ENCODE results near the gene METTL22.

DNA sequence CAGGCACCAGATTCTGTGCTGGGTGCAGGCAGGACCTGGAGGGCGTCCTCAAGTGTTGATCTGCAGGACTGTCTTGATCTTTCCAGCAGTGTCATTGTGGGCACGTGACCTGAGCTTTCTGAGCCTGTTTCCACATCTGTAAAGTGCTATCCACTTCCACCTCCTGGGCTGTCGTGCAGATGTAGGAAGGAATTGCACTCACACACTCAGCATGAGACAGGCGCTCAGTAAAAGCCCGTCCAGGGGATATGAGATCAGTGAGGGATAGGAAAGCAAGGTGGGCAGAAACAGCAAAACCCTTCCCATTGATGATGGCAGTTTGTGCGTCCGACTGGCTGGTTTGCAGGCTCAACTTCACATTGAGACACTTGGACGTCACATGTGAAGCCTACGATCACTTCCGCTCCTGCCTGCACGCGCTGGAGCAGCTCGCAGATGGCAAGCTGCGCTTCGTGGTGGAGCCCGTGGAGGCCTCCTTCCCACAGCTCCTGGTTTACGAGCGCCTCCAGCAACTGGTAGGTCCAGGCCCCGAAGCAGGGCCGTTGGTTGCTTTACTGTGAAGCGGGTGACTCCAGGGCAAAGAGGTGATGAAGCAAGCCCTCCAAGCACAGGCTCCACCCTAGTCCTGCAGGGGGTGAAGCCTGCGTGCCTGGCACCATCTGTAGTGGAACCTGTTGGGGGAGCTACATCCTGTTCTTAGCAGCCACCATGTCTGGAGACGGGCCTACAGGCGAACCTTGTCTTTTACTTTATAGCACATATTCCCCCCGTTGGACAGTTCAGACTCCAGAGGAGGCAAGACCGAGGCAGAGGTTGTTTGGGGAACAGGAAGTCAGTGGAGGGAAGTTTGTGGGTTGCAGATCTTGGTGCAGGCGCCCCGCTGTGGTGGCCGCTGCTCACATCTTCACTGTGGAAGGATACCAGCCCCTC lies 23.0 kb downstream of the METTL22 start:
- TF ChIP-seq, protein P1, sequence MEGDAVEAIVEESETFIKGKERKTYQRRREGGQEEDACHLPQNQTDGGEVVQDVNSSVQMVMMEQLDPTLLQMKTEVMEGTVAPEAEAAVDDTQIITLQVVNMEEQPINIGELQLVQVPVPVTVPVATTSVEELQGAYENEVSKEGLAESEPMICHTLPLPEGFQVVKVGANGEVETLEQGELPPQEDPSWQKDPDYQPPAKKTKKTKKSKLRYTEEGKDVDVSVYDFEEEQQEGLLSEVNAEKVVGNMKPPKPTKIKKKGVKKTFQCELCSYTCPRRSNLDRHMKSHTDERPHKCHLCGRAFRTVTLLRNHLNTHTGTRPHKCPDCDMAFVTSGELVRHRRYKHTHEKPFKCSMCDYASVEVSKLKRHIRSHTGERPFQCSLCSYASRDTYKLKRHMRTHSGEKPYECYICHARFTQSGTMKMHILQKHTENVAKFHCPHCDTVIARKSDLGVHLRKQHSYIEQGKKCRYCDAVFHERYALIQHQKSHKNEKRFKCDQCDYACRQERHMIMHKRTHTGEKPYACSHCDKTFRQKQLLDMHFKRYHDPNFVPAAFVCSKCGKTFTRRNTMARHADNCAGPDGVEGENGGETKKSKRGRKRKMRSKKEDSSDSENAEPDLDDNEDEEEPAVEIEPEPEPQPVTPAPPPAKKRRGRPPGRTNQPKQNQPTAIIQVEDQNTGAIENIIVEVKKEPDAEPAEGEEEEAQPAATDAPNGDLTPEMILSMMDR (IDR thresholded peaks at IDR 0.05): no peak
- no peak for TF ChIP-seq CBX2 (IDR thresholded peaks at IDR 0.05; ENCODE audit: borderline replicate concordance, low read depth)

Data from A549 (cell line).